Adipocyte (in vitro differentiated cells): ENCODE results near the gene PRPF38B.
A peak's percentile ranks its signal among the peaks of the same experiment; 100 is the strongest.

Source experiments
- DNase-seq: peaks from one replicate; pipeline ENCODE4 v3.0.0-alpha.2; 2015; ENCODE audit warnings: low read depth
- H3K27me3 ChIP-seq: replicated peaks from 2 replicates; pipeline ENCODE4 v1.7.0; 2013; ENCODE audit warnings: mild to moderate bottlenecking, low read length, moderate library complexity; ENCODE audit not compliant: control insufficient read depth, insufficient read depth
- H3K36me3 ChIP-seq: 2 replicates; pipeline ENCODE4 v1.7.0; 2013; ENCODE audit warnings: low read length, mild to moderate bottlenecking, moderate library complexity; ENCODE audit not compliant: control insufficient read depth, insufficient read depth, severe bottlenecking
- H3K4me1 ChIP-seq: 2 replicates; pipeline ENCODE4 v1.7.0; 2013; ENCODE audit warnings: mild to moderate bottlenecking, low read length, moderate library complexity; ENCODE audit not compliant: control insufficient read depth, insufficient read depth
- H3K4me3 ChIP-seq: 2 replicates; pipeline ENCODE4 v1.7.0; 2013; ENCODE audit warnings: mild to moderate bottlenecking, low read length, moderate library complexity
- H3K9ac ChIP-seq: 2 replicates; pipeline ENCODE4 v1.7.0; 2013; ENCODE audit warnings: mild to moderate bottlenecking, low read length, moderate library complexity
- H3K9me3 ChIP-seq: 2 replicates; pipeline ENCODE4 v1.7.0; 2013; ENCODE audit warnings: mild to moderate bottlenecking, low read length, moderate library complexity; ENCODE audit not compliant: control insufficient read depth

Gene PRPF38B

GRCh38 chr1:108691942-108692723, at the start of gene PRPF38B:
TSS of gene PRPF38B (plus strand) at chr1:108692310. CDS start at chr1:108692592, 282 bp downstream.
- H3K4me1 ChIP-seq: peaks cover 18% of the 10 kb centered on the region
- H3K27me3 ChIP-seq: no peaks in the 10 kb centered on the region
- peaks cover 17% of the 10 kb centered on the region for H3K36me3 ChIP-seq
- H3K9ac ChIP-seq: peak within 1 kb of the TSS; percentile 97
- peak; percentile 98 for DNase-seq
- H3K9me3 ChIP-seq: no peaks in the 10 kb centered on the region
- H3K4me3 ChIP-seq: peak within 1 kb of the TSS; percentile 98

GRCh38 chr1:108643492-108644335, 48.4 kb upstream of the PRPF38B start:
- Histone ChIP-seq H3K9ac (peak overlapping the region; percentile 39), H3K36me3 (no peaks in the 10 kb centered on the region), H3K4me1 (peaks cover 35% of the 10 kb centered on the region), H3K4me3 (no peak overlapping the region), H3K9me3 (no peaks in the 10 kb centered on the region), H3K27me3 (no peaks in the 10 kb centered on the region)
- DNase-seq: peak; percentile 86

GRCh38 chr1:108644984-108645383, 47.1 kb upstream of the PRPF38B start:
- Histone ChIP-seq H3K9ac (no peak overlapping the region), H3K27me3 (no peaks in the 10 kb centered on the region), H3K4me1 (peaks cover 35% of the 10 kb centered on the region), H3K36me3 (no peaks in the 10 kb centered on the region), H3K4me3 (no peak overlapping the region), H3K9me3 (no peaks in the 10 kb centered on the region)
- no peak for DNase-seq

- no peaks in the 10 kb centered on the region for H3K9me3 ChIP-seq
- no peak overlapping the region for H3K9ac ChIP-seq
- no peaks in the 10 kb centered on the region for H3K27me3 ChIP-seq
- H3K4me3 ChIP-seq: no peak overlapping the region
- no peak for DNase-seq
- H3K36me3 ChIP-seq: no peaks in the 10 kb centered on the region
- H3K4me1 ChIP-seq: peaks cover 35% of the 10 kb centered on the region
Measured at GRCh38 chr1:108645564-108646184, 46.4 kb upstream of the PRPF38B start.

GRCh38 chr1:108646265-108646647, 45.9 kb upstream of the PRPF38B start:
- no peaks in the 10 kb centered on the region for H3K9me3 ChIP-seq
- no peaks in the 10 kb centered on the region for H3K27me3 ChIP-seq
- peak overlapping the region; percentile 25 for H3K9ac ChIP-seq
- H3K36me3 ChIP-seq: no peaks in the 10 kb centered on the region
- H3K4me1 ChIP-seq: peaks cover 35% of the 10 kb centered on the region
- no peak for DNase-seq
- peak overlapping the region; percentile 20 for H3K4me3 ChIP-seq

GRCh38 chr1:108646648-108647269, 45.4 kb upstream of the PRPF38B start:
- H3K4me1 ChIP-seq: peaks cover 35% of the 10 kb centered on the region
- H3K36me3 ChIP-seq: no peaks in the 10 kb centered on the region
- H3K9ac ChIP-seq: peak overlapping the region; percentile 25
- peak; percentile 74 for DNase-seq
- H3K27me3 ChIP-seq: no peaks in the 10 kb centered on the region
- peak overlapping the region; percentile 20 for H3K4me3 ChIP-seq
- no peaks in the 10 kb centered on the region for H3K9me3 ChIP-seq

GRCh38 chr1:108653431-108654105, 38.5 kb upstream of the PRPF38B start:
- H3K36me3 ChIP-seq: no peaks in the 10 kb centered on the region
- no peak overlapping the region for H3K9ac ChIP-seq
- H3K27me3 ChIP-seq: no peaks in the 10 kb centered on the region
- DNase-seq: no peak
- no peaks in the 10 kb centered on the region for H3K9me3 ChIP-seq
- H3K4me3 ChIP-seq: no peak overlapping the region
- no peaks in the 10 kb centered on the region for H3K4me1 ChIP-seq

- Histone ChIP-seq H3K9ac (no peak overlapping the region), H3K36me3 (no peaks in the 10 kb centered on the region), H3K27me3 (no peaks in the 10 kb centered on the region), H3K9me3 (no peaks in the 10 kb centered on the region), H3K4me1 (peaks cover 4% of the 10 kb centered on the region), H3K4me3 (no peak overlapping the region)
- no peak for DNase-seq
Measured at GRCh38 chr1:108657356-108658080, 34.6 kb upstream of the PRPF38B start.

- Histone ChIP-seq H3K4me3 (peak within 1 kb of the TSS; percentile 82), H3K27me3 (no peaks in the 10 kb centered on the region), H3K9ac (peak within 1 kb of the TSS; percentile 84), H3K4me1 (peaks cover 9% of the 10 kb centered on the region), H3K9me3 (no peaks in the 10 kb centered on the region), H3K36me3 (no peaks in the 10 kb centered on the region)
- peak; percentile 43 for DNase-seq
Measured at GRCh38 chr1:108661030-108661609, 31.0 kb upstream of the PRPF38B start, which contains the start of gene HENMT1. TSS of gene HENMT1 (minus strand) at chr1:108661093. CDS start at chr1:108659884, 1,209 bp downstream.

GRCh38 chr1:108663074-108663473, 29.0 kb upstream of the PRPF38B start:
- DNase-seq: no peak
- Histone ChIP-seq H3K4me1 (peaks cover 9% of the 10 kb centered on the region), H3K36me3 (no peaks in the 10 kb centered on the region), H3K9me3 (no peaks in the 10 kb centered on the region), H3K9ac (no peak overlapping the region), H3K4me3 (no peak overlapping the region), H3K27me3 (no peaks in the 10 kb centered on the region)
